ENCODE measurements around the gene ID2.

Gene ID2

DNA sequence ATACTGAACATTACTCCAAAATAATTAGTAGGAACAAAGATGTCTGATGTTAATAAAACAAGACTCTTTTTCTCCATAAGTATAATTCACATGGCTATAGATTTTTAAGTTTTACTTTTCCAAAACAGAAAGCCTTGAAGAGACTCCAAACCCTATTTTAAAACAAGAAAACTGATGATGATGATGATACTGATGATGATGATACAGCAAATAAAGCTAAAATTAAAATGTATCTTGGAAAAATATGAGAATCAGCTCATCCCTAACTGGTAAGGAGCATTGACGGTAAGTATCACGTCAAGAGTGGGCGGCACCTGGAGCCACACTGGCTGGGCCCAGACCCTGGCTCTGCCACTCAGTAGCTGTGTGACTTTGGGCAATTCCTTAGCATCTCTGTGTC, 39.6 kb downstream of the ID2 start:
- DNase-seq = no peak
- H2AFZ ChIP-seq (ENCODE audit: low read depth, low read length) = no peak overlapping the region
- no peak overlapping the region for H3K9ac ChIP-seq (ENCODE audit: low read depth, low read length)
- no peak for ATAC-seq (ENCODE audit: insufficient read depth, low read depth)
- TF ChIP-seq, protein P1, sequence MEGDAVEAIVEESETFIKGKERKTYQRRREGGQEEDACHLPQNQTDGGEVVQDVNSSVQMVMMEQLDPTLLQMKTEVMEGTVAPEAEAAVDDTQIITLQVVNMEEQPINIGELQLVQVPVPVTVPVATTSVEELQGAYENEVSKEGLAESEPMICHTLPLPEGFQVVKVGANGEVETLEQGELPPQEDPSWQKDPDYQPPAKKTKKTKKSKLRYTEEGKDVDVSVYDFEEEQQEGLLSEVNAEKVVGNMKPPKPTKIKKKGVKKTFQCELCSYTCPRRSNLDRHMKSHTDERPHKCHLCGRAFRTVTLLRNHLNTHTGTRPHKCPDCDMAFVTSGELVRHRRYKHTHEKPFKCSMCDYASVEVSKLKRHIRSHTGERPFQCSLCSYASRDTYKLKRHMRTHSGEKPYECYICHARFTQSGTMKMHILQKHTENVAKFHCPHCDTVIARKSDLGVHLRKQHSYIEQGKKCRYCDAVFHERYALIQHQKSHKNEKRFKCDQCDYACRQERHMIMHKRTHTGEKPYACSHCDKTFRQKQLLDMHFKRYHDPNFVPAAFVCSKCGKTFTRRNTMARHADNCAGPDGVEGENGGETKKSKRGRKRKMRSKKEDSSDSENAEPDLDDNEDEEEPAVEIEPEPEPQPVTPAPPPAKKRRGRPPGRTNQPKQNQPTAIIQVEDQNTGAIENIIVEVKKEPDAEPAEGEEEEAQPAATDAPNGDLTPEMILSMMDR (IDR thresholded peaks at IDR 0.05; ENCODE audit: borderline replicate concordance, extremely low read depth, low read length, poor library complexity, severe bottlenecking) = no peak
- no peak for TF ChIP-seq EZH2 (IDR thresholded peaks at IDR 0.05; ENCODE audit: borderline replicate concordance, low read depth, low read length, severe bottlenecking)
- H3K9me3 ChIP-seq (ENCODE audit: insufficient read depth, low read length, severe bottlenecking) = no peaks in the 10 kb centered on the region
- H3K4me2 ChIP-seq (ENCODE audit: insufficient read depth, low read length) = no peak overlapping the region
- H3K27ac ChIP-seq (ENCODE audit: low read length) = no peak overlapping the region
- H3K4me1 ChIP-seq (ENCODE audit: insufficient read depth, low read length) = no peaks in the 10 kb centered on the region
- no peaks in the 10 kb centered on the region for H3K79me2 ChIP-seq (ENCODE audit: insufficient read depth, low read length)
- no peaks in the 10 kb centered on the region for H4K20me1 ChIP-seq (ENCODE audit: insufficient read depth, low read length)
- H3K4me3 ChIP-seq (ENCODE audit: low read depth in 1 of 2, low read length in 2 of 2) = no peak overlapping the region
- no peaks in the 10 kb centered on the region for H3K27me3 ChIP-seq (ENCODE audit: insufficient read depth, low read length, poor library complexity)
- no peaks in the 10 kb centered on the region for H3K36me3 ChIP-seq (ENCODE audit: insufficient read depth, low read length)

DNA sequence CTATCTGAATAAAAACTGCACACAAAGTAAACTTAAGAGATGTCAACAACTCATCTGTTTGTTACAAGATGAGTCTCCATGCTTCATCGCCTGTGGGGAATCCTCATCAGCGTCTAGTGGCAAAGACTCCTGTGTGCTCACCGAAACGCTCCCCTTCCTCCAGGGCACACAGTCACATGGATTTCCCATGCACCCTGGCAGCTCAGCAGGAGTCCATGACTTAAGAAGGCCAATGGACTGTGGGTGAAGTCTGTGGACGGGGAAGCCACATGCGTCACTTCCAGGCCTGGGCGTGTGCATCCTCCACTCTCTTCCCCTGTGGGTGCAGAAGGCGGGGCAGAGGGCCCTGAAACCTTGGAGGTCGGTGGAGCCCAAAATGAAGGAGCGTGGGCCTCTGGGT, 41.1 kb downstream of the ID2 start:
- DNase-seq (no peak), ATAC-seq (ENCODE audit: insufficient read depth, low read depth) (no peak)
- Histone ChIP-seq H3K9me3 (ENCODE audit: insufficient read depth, low read length, severe bottlenecking) (no peaks in the 10 kb centered on the region), H3K36me3 (ENCODE audit: insufficient read depth, low read length) (peaks cover 4% of the 10 kb centered on the region), H3K9ac (ENCODE audit: low read depth, low read length) (no peak overlapping the region), H2AFZ (ENCODE audit: low read depth, low read length) (no peak overlapping the region), H3K4me2 (ENCODE audit: insufficient read depth, low read length) (no peak overlapping the region), H3K27ac (ENCODE audit: low read length) (no peak overlapping the region), H3K4me1 (ENCODE audit: insufficient read depth, low read length) (no peaks in the 10 kb centered on the region), H3K79me2 (ENCODE audit: insufficient read depth, low read length) (no peaks in the 10 kb centered on the region), H4K20me1 (ENCODE audit: insufficient read depth, low read length) (no peaks in the 10 kb centered on the region), H3K4me3 (ENCODE audit: low read depth in 1 of 2, low read length in 2 of 2) (no peak overlapping the region), H3K27me3 (ENCODE audit: insufficient read depth, low read length, poor library complexity) (no peaks in the 10 kb centered on the region)
- TF ChIP-seq EZH2 (IDR thresholded peaks at IDR 0.05; ENCODE audit: borderline replicate concordance, low read depth, low read length, severe bottlenecking) = no peak
- TF ChIP-seq, protein P1 (IDR thresholded peaks at IDR 0.05; ENCODE audit: borderline replicate concordance, extremely low read depth, low read length, poor library complexity, severe bottlenecking) = no peak

DNA sequence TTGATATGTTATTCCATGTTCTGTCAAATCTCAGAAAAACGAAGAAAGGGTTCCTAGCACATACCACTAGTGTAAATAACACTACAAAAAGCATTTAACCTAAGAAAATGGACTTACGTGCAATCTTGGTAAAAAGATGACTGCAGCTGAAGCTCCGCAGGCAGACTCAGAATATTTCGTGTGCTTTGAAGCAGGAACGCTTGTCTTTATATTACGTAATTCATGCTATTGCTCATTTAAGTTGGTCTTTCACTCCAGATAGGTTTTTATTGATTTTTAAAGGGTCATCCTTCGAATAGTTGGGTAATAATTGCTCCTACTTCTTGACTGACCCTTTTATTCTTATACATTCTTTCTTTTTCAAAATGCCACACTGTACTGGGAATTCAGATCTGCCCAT, 44.0 kb downstream of the ID2 start:
- no peak overlapping the region for H2AFZ ChIP-seq (ENCODE audit: low read depth, low read length)
- no peaks in the 10 kb centered on the region for H4K20me1 ChIP-seq (ENCODE audit: insufficient read depth, low read length)
- H3K4me2 ChIP-seq (ENCODE audit: insufficient read depth, low read length) = no peak overlapping the region
- TF ChIP-seq EZH2 (IDR thresholded peaks at IDR 0.05; ENCODE audit: borderline replicate concordance, low read depth, low read length, severe bottlenecking) = no peak
- TF ChIP-seq, protein P1 (IDR thresholded peaks at IDR 0.05; ENCODE audit: borderline replicate concordance, extremely low read depth, low read length, poor library complexity, severe bottlenecking) = no peak
- no peaks in the 10 kb centered on the region for H3K79me2 ChIP-seq (ENCODE audit: insufficient read depth, low read length)
- no peak overlapping the region for H3K4me3 ChIP-seq (ENCODE audit: low read depth in 1 of 2, low read length in 2 of 2)
- H3K36me3 ChIP-seq (ENCODE audit: insufficient read depth, low read length) = peaks cover 18% of the 10 kb centered on the region
- no peak overlapping the region for H3K9ac ChIP-seq (ENCODE audit: low read depth, low read length)
- DNase-seq (no peak), ATAC-seq (ENCODE audit: insufficient read depth, low read depth) (no peak)
- no peaks in the 10 kb centered on the region for H3K9me3 ChIP-seq (ENCODE audit: insufficient read depth, low read length, severe bottlenecking)
- H3K27me3 ChIP-seq (ENCODE audit: insufficient read depth, low read length, poor library complexity) = no peaks in the 10 kb centered on the region
- no peaks in the 10 kb centered on the region for H3K4me1 ChIP-seq (ENCODE audit: insufficient read depth, low read length)
- no peak overlapping the region for H3K27ac ChIP-seq (ENCODE audit: low read length)
